HG03457 (cell line): ENCODE measurements around the gene EMX1.

ENCODE experiments used
- ATAC-seq: cut with Tn5 transposase; IDR thresholded peaks from one replicate; pipeline ENCODE4 v1.9.1; 2021; ENCODE audit warnings: moderate number of reproducible peaks; ENCODE audit not compliant: unreplicated experiment

EMX1 gene

DNA sequence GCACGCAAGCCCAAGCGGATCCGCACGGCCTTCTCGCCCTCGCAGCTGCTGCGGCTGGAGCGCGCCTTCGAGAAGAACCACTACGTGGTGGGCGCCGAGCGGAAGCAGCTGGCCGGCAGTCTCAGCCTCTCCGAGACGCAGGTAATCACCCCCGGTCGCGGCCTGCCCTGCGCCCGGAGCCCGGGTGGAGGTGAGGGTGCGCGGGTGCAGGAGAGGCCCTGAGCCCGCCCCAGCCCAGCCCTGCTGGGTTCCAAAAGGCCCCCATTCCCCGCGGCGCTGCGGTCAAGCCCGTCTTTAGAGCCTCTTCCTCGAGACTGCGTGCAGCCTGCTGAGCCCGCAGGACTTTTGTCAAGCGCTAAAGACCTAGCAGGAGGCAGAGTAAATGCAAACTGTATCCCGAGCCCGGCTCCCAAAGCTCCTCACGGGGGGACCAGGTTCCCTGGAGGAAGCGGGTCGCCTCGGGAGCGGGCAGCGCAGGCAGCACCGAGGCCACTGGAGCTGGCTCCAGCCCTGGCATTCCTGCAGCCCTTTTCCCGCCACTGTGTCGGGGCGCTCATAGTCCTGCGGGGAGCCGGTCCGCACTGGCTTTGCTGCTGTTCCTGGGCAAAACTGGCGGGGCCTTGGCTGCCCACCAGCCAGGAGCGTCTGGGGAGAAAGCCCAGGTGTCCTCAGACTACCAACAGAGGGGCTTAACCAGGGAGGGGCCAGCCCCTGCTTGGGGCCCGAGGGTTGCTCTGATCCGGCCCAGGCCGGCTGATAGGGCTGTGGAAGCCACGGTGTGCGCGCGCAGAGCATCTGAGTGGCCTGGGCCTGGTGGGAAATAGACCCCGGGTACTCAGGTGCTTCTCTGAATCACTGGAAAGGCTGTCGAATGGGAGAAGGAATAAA lies 7.3 kb downstream of the EMX1 start:
- no peak for ATAC-seq

DNA sequence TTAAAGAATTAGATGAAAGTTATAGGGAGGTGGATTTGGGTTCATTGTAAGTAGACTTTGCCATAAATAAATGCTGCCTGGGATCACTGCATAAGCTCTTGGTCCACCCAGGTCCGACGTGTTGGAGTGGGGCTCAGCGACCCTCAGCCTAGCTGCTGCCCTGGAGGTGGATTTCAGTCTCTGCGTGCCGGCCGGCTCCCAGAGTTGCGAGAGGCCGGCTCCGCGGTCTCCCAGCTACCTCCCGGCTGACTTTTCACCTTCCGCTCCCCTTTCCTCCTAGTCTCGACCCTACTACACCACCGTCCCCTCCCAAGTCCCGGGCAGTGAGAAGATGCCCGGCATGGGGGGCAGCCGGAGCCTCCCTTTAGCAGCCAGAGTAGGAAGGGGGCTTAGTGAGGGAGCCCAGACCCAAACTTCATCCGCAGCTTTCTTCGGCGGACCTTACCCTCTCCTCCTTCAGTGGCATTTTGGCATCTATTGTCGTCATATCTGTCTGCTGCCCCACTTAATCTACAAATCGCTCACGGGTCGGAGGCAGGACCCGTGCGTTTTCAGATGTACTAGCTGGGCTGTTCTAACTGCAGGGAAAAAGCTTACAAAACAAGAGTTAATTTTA lies 8.1 kb downstream of the EMX1 start:
- ATAC-seq, result no peak

DNA sequence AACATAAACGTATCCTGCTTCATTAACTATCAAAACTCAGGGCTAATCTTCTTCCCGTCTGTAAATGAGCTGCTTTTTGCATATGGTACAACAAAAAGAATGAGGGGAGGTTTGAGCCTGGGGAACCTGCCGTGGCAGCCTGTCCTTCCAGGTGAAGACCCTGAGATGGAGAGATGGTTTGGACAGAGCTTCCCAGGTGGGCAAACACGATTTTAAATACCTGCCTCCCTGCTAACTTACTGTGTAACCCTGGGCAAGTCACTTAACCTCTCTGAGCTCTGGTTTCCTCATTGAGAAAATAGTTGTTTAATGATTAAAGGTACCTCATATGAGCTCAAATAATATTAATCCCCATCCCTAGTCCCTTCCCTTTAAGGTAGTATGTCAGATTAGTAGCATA lies 9.0 kb downstream of the EMX1 start:
- ATAC-seq, result no peak

DNA sequence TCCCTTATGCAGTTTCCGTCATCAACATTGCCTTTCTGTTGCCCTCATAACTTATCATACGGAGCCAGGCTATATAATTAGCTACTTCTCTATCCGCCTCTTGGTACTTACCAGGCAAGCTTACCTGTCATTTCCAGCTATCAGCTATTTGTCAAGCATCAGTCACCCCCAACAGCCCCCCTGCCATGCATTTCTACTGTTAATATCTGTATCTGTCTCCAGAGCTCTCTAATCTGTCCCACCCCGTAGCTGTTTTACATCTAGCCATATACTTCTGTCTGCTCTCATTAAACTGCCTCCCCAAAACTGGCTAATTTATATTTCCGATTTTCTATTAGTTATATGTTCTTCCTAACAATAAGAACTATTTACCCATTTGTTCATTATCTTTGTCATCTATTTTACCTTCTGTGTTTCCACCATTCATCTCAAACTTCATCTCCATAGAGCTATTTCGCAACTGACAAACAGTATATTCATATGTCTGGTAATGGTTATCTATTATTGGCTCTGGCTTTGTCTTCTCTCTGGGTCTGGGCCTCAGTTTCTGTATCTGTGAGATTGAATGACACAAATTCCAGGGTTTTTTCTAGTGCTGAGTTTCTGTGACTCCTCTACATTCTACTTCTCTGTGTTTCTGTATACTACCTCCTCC lies 9.6 kb downstream of the EMX1 start:
- ATAC-seq, result no peak

DNA sequence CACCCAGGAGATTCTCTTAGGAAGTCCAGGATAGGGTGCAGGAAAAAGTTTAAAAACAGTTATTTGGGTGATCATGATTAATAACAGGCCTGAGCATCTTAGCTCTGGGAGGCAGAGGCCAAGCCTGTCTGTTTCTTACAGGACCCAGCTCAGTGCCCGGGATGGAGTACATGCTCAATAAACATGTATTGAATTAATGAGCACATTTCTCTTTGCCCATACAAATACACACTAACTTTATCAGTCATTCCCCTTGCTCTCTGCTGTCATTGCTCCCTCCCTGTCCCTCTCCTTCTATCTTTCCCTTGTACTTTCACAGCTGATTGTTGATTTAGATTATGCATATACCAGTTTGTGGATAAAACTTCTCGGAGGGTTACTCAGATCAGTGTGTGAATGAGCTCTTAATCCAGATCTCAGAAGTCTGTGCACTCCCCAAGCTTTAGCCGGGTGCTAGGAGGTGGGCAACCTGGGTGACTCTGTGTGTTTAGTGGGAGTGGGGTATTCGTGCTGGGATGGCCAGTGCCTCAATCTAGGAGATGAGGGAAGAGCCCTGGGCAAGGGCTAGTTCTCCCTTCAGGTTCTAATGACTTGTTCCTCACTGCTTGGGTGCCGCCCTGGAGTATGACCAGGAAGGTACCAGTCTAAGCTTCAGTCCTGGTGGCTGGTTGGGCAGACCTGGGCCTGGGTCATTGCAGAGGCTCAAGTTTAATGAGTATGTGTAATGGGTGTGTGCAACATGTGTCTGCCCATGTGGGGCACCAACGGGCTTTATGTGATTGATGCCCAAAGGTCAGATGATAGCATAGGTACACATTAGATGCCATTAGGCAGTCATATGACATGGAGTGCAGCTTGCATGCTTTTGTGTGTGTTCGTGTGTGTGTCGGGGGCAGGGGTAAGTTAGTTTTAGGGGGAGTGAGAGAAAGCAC lies 10.6 kb downstream of the EMX1 start:
- no peak for ATAC-seq

DNA sequence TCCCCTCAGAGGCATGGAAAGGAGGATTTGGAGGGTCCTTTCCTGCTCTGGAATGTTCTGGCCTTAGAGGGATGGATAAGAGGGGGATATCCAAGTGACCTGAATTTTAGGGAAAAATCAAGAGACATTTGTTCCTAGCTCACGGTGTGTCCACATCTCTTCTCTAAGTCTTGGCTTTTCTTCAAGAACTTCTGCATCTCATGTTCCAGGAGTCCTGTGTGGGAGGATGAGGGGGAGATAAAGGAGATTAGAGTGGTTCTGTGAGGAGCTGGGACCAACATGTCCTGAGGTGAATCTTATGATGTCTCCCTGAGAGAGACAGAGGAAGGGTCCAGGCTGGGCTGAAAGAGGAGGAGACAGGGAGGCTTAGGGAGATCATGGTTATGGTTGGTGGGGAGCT lies 11.7 kb downstream of the EMX1 start:
- ATAC-seq, result no peak

DNA sequence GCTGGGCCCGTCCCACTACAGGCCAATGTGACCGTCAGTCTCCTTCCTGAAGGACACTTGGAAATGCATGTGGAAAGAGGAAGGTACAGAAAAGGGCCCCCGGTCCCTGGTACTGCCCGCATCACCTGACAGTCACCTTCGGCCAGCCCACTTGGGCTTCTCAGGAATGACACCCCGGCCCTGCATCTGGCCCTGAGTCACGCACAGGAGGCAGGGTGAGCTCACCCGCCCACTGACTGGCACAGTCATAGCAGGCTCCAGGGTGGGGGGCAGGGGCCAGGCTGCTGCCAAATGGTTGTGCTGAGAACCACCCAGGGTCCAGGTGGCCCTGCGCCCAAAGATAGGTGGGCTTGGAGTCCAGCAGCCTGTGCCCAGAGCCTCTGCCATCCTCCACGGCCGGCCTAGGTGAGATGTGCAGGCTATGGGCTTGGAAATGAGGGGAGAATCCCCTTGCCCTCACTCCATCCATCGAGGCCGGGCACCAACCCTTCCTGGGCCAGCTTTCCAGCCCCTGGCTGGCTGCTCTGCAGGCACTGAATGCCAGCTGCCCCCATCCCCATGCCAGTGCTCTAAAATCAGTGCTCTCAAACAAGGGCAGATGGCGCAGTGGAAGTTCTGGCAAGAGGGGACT lies 14.1 kb downstream of the EMX1 start:
- ATAC-seq, result no peak

DNA sequence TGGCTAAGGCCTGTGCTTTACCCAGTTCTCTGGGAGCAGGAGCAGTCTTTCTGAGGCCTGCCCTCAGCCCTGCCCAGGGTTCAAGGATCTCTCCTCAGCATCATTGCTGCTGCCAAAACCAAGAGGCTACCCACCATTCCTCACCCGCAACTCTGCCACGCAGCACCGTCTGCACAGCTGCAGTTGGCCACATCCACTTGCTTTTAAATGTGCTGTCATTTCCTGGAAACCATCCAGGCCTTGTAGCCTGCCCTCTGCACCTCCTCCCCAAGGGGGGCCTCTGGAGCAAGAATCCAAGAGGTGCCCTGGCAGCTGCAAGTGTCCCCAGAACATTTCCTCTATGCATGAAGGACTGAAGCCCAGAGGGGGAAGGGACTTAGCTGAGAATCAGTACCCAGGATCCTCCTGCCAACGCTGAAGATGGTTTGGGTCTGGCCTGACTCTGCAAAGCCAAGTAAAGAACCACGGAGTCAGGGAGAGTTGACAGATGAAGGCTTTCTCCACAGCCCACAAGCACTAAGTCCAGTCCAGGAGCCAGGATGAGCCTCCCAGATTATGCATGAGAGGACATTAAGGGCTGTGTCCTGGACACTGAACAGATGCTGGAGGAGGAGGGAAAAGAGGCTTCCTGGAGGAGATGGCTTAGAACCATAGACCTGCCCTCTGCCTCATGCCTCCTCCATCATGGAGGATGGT lies 14.9 kb downstream of the EMX1 start:
- ATAC-seq, result no peak

DNA sequence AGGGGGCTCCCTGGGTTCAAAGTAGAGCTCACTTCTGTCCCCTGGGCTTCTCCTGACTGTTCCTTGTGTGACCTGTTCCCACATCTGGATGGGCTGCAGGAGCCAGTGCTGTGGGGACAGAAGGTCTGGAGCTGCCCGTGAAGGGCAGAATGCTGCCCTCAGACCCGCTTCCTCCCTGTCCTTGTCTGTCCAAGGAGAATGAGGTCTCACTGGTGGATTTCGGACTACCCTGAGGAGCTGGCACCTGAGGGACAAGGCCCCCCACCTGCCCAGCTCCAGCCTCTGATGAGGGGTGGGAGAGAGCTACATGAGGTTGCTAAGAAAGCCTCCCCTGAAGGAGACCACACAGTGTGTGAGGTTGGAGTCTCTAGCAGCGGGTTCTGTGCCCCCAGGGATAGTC lies 15.5 kb downstream of the EMX1 start:
- ATAC-seq, result no peak

DNA sequence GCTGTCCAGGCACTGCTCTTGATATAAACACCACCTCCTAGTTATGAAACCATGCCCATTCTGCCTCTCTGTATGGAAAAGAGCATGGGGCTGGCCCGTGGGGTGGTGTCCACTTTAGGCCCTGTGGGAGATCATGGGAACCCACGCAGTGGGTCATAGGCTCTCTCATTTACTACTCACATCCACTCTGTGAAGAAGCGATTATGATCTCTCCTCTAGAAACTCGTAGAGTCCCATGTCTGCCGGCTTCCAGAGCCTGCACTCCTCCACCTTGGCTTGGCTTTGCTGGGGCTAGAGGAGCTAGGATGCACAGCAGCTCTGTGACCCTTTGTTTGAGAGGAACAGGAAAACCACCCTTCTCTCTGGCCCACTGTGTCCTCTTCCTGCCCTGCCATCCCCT lies 15.9 kb downstream of the EMX1 start:
- no peak for ATAC-seq

DNA sequence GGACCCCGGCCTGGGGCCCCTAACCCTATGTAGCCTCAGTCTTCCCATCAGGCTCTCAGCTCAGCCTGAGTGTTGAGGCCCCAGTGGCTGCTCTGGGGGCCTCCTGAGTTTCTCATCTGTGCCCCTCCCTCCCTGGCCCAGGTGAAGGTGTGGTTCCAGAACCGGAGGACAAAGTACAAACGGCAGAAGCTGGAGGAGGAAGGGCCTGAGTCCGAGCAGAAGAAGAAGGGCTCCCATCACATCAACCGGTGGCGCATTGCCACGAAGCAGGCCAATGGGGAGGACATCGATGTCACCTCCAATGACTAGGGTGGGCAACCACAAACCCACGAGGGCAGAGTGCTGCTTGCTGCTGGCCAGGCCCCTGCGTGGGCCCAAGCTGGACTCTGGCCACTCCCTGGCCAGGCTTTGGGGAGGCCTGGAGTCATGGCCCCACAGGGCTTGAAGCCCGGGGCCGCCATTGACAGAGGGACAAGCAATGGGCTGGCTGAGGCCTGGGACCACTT lies 16.4 kb downstream of the EMX1 start:
- no peak for ATAC-seq

DNA sequence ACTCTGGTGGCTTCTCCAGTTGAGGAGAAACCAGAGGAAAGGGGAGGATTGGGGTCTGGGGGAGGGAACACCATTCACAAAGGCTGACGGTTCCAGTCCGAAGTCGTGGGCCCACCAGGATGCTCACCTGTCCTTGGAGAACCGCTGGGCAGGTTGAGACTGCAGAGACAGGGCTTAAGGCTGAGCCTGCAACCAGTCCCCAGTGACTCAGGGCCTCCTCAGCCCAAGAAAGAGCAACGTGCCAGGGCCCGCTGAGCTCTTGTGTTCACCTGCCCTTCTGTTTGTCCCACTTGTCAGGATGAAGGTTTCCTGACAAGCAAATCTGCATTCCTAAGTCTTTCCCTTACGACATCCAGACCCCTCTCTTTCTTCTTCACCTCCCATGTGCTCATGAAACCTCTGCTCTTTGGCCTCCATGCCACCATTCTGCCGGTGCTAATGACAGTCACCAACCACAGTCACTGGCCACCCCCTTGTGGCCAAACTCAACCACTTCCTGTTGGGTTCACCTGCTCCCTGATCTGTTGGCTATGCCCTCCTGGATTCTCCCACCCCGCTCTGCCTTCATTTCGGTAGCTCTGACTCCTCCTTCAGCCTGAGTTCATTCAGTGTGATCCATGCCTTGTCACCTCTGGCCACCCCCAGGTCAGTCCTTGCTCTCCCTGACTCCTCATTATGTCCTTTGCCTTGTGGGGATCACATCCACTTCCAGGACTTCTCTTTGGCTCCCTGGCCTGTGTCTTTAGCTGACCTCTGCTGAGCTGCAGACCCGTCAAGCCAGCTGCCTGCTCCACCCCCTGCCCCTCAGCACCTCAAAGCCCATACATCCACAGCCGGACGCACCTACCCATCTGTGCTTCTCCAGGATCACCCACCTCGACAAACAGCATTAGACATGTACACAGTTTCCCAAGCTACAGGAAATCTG lies 17.6 kb downstream of the EMX1 start:
- no peak for ATAC-seq

DNA sequence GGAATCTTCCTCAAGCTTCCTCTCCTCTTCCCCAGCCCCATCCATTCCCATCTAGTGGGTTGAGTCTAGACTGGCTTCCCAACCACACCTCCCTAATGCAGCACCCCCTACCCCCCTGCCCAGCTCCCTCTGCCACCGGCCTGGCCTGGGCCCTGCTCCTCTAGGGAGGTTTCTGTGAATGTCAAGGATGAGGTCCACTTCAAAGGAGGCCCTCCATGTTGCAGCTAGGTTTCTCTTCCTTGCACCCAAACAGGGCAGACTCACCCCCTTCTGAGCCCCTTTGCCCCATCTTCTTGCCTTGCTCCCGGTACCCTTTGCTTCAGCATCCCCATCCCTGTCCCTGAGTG lies 18.3 kb downstream of the EMX1 start:
- ATAC-seq, result no peak

DNA sequence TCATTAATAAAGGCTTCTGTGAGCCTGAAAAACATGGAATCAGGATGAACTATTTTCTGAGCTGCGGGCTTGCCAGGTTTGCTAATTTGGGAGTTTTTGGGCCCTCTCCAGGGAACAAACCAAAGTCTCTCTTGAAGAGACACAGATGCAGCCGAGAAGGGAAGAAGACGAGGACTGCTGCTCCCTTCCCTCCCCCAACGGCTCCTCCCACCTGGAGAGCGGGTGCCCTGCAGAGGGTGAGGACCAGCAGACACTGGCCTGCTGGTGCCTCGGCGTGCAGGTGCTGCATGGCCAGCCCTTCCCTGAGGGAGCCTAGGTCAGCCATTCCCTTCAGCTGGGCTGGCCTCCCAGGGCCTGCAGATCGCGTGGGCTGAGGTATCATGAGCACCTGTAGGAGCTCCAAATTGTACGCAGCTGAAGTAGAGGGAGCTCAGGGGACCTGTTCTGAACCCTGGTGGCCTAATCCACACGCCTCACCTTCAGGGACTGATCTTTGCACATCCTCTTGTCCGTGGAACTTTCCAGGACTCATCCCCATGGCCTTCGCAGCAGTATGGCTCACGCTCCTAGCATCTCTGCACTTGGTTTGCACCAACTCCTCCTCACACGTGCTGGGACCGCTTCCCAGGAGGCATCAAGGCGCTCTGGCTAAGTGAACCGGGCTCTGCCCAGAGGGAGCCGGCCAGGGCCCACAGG lies 19.5 kb downstream of the EMX1 start:
- no peak for ATAC-seq

DNA sequence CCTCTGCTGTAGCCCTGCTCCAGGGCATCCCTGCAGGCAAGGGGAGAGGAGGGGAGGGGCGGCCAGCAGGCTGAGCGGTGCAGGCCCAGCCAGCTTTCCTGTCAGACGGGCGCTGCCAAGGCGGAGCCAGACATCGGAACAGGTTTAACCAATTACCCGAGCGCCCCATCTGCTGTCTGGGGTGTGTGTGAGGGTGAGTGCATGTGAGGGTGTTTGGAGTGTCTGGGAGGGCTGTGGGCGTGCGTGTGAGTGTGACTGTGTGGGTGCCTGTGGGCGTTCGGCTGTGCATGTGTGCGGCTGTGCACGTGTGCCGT lies 20.0 kb downstream of the EMX1 start:
- ATAC-seq, result no peak

DNA sequence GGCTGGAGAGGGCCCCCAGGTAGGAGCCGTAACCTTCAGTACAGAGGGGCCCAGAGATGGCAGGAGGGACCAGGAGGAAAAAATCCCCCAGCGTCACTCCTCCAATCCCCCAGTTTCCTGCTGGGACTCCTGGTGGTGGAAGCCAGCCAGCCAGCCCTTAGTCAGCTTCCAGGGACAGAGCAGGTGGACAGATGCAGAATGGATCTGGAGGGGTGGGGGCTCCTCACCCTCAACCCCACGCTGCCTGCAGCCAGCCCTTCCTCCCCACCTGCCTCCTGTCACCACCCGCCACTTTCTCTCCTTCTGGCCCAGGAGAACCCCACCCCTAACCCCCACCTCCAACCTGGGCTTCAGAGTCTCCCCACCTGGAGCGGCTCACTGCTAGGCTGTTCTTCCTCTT lies 21.1 kb downstream of the EMX1 start:
- no peak for ATAC-seq

DNA sequence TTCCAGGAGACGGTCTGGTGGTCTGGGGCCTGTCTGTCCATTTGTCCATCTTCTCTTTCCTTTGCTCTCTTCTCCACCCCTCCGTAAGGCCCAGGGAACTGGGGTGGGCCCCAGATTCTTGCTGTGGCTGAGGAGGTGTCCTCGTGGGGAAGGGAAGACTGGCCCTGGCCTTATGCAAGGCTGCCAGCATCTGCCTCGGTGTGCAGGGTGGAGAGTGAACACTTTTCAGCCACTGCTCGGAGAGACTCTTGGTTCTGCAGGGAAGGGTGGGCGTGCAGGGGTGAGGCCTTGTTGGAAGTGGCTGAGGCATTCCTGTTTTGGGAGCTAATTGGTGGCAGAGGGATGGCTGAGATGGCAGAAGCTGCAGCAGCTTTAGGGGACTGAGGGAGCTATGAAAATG lies 23.0 kb downstream of the EMX1 start:
- no peak for ATAC-seq

DNA sequence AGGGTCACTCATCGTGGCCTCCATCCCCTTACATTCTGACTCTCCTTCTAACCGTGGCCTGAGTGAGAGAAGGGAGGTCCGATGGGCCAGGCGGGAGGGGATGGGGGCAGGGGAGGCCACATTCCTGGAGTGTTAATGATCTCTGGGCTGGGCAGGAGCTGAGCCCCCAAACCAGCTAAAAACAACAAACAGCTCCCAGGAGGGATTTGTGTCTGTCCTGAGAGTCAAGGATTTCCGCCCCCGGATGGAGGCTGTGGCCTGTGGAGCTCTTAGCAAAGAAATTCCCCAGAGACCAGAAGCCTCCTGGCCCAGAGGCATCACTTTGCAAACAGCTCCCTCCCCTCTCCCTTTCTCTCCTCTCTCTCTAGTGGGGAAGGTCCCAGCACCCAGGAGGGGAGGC lies 23.5 kb downstream of the EMX1 start:
- no peak for ATAC-seq
